Measurements from ENCODE around the gene FAM114A2.

GRCh38 chr5:153960269-153961215 is 78.2 kb downstream of the FAM114A2 start:
- no peak for TF ChIP-seq MAX (IDR thresholded peaks at IDR 0.05)
- no peak for TF ChIP-seq POLR2AphosphoS5 (IDR thresholded peaks at IDR 0.05; ENCODE audit: low read depth, low read length)
- TF ChIP-seq EZH2 (IDR thresholded peaks at IDR 0.05): no peak
- TF ChIP-seq, protein P1, sequence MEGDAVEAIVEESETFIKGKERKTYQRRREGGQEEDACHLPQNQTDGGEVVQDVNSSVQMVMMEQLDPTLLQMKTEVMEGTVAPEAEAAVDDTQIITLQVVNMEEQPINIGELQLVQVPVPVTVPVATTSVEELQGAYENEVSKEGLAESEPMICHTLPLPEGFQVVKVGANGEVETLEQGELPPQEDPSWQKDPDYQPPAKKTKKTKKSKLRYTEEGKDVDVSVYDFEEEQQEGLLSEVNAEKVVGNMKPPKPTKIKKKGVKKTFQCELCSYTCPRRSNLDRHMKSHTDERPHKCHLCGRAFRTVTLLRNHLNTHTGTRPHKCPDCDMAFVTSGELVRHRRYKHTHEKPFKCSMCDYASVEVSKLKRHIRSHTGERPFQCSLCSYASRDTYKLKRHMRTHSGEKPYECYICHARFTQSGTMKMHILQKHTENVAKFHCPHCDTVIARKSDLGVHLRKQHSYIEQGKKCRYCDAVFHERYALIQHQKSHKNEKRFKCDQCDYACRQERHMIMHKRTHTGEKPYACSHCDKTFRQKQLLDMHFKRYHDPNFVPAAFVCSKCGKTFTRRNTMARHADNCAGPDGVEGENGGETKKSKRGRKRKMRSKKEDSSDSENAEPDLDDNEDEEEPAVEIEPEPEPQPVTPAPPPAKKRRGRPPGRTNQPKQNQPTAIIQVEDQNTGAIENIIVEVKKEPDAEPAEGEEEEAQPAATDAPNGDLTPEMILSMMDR (IDR thresholded peaks at IDR 0.05 in 2 of 3, conservative IDR thresholded peaks at IDR 0.05 in 1 of 3; ENCODE audit: borderline replicate concordance in 1 of 3, insufficient read depth in 1 of 3, low read depth in 2 of 3, low read length in 2 of 3): no peak
- no peak for TF ChIP-seq YY1 (IDR thresholded peaks at IDR 0.05; ENCODE audit: extremely low read depth, insufficient replicate concordance, low read depth, low read length)
- no peak for TF ChIP-seq EZH2phosphoT487 (IDR thresholded peaks at IDR 0.05; ENCODE audit: borderline replicate concordance)
- no peak for TF ChIP-seq FOSL1 (IDR thresholded peaks at IDR 0.05; ENCODE audit: low read depth)
- no peak for TF ChIP-seq ZNF274 (IDR thresholded peaks at IDR 0.05; ENCODE audit: low read depth, low read length)
- no peak for TF ChIP-seq POLR2A (IDR thresholded peaks at IDR 0.05; ENCODE audit: borderline replicate concordance, extremely low read depth, insufficient read depth, insufficient read length)
- TF ChIP-seq, protein P2, sequence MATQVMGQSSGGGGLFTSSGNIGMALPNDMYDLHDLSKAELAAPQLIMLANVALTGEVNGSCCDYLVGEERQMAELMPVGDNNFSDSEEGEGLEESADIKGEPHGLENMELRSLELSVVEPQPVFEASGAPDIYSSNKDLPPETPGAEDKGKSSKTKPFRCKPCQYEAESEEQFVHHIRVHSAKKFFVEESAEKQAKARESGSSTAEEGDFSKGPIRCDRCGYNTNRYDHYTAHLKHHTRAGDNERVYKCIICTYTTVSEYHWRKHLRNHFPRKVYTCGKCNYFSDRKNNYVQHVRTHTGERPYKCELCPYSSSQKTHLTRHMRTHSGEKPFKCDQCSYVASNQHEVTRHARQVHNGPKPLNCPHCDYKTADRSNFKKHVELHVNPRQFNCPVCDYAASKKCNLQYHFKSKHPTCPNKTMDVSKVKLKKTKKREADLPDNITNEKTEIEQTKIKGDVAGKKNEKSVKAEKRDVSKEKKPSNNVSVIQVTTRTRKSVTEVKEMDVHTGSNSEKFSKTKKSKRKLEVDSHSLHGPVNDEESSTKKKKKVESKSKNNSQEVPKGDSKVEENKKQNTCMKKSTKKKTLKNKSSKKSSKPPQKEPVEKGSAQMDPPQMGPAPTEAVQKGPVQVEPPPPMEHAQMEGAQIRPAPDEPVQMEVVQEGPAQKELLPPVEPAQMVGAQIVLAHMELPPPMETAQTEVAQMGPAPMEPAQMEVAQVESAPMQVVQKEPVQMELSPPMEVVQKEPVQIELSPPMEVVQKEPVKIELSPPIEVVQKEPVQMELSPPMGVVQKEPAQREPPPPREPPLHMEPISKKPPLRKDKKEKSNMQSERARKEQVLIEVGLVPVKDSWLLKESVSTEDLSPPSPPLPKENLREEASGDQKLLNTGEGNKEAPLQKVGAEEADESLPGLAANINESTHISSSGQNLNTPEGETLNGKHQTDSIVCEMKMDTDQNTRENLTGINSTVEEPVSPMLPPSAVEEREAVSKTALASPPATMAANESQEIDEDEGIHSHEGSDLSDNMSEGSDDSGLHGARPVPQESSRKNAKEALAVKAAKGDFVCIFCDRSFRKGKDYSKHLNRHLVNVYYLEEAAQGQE (IDR thresholded peaks at IDR 0.05; ENCODE audit: low read depth): no peak
